ENCODE data around the gene WDR86. TPM values are rescaled to one million over a fixed set of nuclear protein-coding genes. Genes with fewer than 3 reads are reported as not detected.

The WDR86 gene
- total RNA-seq, 1 donor from 2014 or later = 0.41 TPM

DNA sequence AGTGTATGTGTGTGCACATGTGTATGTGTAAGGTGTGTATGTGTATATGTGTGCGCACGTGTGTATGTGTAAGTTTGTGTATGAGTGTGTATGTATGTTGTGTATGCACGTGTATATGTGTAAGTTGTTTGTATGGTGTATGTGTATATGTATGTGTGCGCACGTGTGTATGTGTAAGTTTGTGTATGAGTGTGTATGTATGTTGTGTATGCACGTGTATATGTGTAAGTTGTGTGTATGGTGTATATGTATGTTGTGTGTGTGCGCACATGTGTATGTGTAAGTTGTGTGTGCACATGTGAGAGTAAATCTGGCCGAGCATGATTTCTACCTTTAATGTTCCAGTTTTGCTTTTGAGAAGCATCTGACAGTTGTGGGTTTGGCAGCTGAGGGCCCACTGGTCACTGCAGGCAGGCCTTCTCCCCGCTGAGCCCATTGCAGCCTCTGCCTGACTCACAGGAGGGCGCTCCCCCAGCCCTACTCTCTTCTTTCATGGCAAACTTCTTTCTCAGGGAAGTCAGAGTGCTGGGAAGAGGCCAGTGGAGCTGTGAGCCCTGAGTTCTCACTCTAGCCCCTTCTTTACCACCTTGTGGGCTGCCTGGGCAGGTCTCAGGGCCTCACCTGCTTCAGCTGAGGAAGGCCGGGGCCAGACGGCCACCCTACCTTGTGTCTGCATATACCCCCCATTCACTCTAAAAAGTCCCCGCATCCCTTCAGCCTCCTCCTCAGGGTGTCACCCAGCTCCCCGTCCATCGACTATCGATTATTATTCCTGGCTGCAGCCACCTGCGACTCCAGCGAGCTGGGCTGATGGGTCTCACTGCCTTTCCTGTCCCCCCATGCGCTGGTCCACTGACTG is 11.2 kb downstream of the WDR86 start:
- intact Hi-C loops (cut with DNase I) = no loop called here
- DNase-seq (ENCODE audit: missing footprints) (no peak), ATAC-seq (no peak)

DNA sequence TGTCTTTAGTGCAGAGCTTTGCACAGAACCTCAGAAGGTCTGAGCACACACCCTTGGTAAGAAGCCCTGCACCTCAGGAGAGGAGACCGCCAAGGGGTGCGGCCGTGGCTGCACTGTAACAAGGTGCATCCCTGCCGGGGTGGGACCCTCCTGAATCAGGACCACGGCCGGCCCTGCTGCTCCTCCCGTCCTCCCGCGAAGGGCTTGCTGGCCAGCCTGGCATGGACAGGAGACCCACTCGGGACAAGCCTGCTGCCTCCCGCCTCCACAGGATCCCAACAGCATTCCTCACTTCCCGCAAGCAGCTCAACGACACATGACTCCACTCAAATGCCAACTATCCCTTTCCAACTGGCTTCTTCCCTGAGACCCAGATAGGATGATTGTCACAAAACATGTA is 12.8 kb downstream of the WDR86 start:
- intact Hi-C loops (cut with DNase I) = no loop called here
- ATAC-seq (no peak), DNase-seq (ENCODE audit: missing footprints) (no peak)

DNA sequence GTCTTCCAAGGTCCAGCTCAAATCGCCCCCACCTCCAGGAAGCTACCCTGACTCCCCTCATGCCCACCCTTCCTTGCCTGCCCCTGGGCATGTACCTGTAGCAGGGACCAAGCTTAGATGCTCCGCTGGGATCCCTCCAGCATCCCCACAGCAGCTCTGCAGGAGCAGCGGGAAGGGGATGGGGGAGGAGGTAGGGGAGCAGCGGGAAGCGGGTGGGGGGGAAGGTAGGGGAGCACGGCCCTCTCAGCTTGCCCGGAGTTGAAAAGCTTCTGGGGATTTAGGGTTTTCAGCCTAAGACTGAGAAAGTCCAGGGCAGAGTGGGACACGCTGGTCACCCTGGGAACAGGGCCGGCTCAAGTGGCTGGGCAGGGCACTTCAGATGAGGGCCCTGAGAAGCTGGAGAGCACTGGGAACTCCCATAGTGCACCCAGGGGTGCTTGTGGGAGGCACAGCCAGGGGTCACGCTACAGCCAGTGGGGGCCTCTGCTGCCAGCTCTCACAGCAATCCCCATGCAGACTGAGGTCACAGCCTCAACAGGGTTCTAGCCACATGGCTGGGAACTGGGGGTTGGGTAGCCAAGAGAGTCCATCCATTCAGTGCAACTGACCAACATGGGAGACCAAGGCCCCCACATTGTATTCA is 13.4 kb downstream of the WDR86 start:
- DNase-seq (ENCODE audit: missing footprints) (no peak), ATAC-seq (no peak)
- intact Hi-C loops (cut with DNase I) = no loop called here

DNA sequence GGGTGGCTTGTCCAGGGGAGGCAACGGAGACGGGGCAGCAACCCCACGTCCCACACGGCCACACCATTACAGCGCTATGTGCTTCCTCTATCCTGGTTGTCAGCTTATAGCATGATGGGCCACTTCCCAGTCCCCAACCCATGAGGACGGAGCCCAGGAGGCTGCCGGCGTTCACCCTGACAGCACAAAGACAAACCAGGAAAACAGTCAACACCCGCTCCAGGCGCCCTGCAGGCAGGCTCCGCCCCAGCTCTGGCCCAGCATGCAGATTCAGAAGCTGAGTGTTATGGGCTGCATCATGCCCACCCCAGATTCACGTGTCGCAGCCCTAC is 14.8 kb downstream of the WDR86 start:
- ATAC-seq (no peak), DNase-seq (ENCODE audit: missing footprints) (no peak)
- intact Hi-C loops (cut with DNase I) = no loop called here

DNA sequence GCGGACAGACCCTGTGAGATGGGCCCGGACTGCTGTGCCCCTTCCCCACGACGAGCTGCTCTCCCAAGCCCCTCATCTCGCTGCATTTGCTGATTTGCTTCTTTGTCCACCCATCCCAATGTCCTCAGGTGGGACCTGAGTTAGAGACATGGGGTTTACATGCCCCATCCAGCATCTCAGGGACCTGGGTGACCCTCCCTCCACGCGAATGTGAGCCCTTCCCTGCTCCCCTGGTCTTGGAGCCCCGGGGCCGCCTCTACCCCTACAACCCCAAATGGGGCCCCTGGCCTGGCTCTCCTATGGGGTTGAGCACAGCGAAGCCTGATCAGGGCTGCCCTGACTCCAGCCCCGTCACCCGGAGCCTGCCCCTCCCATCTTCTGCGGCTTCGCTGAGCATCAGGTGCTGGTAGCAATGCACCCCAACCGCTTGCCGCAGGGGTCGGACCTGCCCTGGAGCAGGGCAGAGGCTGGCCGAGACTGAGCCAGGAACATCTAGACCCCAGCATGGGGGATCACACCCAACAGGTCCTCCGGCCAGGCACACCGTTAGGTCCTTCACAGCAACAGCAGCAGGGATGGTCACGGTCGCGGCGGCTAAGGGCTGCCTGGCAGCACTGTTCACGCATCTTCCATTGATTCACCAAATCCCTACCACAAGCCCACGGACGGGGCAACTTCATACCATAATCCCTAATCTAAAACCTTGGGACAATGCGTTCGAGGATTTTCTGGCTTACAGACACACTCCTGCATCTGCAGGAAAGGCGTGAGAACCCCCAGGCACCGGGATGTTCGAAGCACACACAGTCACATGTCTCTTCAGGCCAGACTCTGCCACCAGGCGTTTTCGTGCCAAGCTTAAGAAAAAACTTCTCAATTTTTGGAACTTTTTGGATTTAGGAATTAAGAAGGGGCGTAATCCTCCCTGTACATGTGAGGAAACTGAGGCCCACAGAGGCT is 15.5 kb downstream of the WDR86 start:
- intact Hi-C loops (cut with DNase I) = no loop called here
- ATAC-seq (no peak), DNase-seq (ENCODE audit: missing footprints) (no peak)

DNA sequence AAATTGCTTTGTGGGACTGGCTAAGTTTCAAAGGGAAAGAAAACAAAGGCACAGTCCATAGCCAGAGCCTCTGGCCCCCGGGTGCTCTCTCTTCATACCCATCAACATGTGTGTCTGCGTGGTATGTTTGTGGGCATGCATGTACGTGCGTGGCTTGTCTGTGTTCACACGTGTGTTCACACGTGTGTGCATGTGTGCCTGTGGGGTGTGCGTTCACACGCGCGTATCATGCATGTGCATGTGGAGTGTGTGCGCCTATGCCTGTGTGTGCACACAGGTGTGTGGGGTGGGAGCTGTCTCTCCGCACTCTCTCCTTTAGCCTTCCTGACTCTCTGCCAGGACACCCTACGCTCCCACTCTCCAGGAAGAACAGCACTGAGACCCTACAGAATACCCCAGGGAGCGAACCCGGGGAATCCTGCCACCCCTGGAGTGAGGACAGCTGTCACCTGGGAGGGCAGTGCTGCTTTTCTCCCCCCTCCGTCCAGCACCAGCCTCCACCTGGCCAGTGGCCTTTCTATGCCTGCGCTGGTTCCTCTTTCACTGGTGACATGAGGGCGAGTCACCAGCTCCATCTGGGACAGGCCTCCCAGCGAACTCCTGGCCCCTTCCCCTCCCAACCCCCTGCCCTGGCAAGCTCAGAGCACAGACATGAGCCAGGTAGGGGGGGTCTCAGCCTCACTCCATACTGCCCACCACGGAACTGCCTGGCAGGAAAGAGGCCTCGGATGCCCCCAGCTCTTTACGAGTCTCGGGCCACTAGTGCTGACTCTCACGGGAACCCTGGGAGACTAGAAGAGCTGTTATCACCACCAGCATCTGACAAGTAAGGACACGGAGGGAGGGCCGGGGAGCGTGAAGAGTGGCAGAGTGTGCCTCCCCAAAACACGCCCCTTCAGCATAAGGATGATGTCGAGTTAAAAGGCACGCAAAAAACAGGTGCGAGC is 16.5 kb downstream of the WDR86 start:
- DNase-seq (ENCODE audit: missing footprints) = no peak

DNA sequence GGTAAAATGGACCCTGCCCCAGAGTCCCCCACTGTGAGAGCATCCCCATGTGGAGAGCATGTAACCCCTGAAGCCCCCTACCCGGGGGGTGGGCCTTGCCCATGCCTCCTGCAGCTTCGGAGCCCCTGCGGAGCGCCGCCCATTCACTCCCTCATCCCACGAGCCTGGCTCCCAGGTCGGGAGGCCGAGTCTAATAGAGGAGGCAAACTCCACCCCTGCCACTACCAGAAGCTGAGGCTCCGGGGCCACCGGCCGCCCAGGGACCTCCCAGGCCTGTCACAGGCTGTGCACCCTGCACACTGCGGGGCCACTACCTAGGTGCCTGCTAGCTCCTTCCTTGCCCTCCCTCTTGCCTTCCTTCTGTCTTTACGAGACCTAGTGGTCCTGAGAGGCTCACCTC is 17.4 kb downstream of the WDR86 start:
- ATAC-seq (no peak), DNase-seq (ENCODE audit: missing footprints) (no peak)
- intact Hi-C loops (cut with DNase I) = no loop called here

More for the DNA sequence above, 16.5 kb downstream of the WDR86 start:
- no peak for ATAC-seq
- intact Hi-C loops (cut with DNase I) = no loop called here

DNA sequence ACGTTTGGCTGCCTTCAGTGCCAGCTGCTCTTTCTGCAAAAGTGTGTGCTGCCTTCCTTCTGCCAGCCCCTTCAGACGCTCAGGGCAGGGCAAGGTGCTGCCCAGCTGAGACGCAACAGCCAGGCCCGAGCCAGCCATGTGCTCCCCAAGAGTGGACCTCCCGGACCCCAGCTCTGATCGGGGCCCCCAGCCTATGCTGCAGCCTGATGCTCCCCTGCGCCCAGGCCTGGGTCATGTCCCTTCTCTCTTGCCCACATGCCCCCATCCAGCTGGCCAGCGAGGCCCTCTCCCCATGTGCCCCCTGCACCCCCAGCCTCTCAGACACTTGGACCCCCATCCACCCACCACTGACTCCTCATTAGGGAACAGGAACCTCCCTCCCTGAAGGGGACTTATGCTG is 17.8 kb downstream of the WDR86 start:
- DNase-seq (ENCODE audit: missing footprints) = peak; percentile 64
- intact Hi-C loops (cut with DNase I) = no loop called here
- no peak for ATAC-seq

DNA sequence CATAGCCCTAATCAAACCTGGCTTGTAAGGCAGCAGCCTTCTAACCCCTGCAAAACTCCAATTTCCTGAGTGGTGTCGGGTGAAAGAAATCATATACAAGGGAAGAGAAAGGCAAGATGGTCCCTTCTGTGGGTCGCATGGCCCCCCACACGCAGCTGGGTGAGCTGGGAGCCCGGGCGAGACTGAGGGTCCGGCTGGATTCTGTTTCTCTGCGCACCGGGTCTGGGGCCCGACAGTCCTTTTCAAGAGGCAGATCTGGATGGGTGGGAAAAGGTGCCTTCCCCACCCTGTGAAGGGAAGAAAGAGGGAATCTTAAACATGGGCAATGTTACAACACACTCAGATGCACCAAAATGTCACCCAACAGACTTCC is 18.5 kb downstream of the WDR86 start:
- no peak for DNase-seq (ENCODE audit: missing footprints)
- intact Hi-C loops (cut with DNase I) = no loop called here

DNA sequence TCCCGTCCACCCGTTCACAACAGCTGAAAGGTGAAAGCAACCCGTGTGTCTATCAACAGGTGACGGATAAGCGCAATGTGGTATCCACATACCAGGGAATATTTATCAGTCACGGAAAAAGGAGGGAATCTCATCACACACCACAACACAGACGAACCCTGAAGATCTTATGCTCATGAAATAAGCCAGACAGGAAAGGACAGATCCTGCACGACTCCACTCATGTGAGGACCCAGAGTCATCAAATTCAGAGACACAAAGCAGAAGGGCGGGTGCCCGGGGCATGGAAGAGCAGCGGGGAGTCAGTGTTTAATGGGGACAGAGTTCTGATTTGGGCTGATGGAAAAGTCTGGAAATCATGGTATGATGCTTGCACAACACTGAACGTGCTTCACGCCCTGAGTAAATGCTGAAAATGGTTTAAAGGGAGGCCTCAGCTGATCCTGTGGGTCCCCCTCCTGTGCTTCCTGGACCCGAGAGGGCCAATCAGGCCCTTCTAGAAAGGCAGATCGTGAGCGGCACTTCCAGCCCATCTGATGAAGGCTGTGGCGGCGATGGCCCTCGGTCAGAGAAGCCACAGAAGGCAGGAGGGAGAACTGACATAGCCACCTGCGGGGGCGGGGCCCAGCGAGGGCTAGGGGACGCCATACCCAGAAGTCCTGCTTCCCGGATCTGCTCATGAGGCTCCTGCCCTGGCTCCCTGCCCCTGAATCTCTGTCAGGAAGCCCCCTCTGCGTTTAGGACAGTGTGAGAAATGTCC is 19.1 kb downstream of the WDR86 start:
- intact Hi-C loops (cut with DNase I) = no loop called here
- no peak for DNase-seq (ENCODE audit: missing footprints)

More for the DNA sequence above, 18.5 kb downstream of the WDR86 start:
- ATAC-seq = no peak

DNA sequence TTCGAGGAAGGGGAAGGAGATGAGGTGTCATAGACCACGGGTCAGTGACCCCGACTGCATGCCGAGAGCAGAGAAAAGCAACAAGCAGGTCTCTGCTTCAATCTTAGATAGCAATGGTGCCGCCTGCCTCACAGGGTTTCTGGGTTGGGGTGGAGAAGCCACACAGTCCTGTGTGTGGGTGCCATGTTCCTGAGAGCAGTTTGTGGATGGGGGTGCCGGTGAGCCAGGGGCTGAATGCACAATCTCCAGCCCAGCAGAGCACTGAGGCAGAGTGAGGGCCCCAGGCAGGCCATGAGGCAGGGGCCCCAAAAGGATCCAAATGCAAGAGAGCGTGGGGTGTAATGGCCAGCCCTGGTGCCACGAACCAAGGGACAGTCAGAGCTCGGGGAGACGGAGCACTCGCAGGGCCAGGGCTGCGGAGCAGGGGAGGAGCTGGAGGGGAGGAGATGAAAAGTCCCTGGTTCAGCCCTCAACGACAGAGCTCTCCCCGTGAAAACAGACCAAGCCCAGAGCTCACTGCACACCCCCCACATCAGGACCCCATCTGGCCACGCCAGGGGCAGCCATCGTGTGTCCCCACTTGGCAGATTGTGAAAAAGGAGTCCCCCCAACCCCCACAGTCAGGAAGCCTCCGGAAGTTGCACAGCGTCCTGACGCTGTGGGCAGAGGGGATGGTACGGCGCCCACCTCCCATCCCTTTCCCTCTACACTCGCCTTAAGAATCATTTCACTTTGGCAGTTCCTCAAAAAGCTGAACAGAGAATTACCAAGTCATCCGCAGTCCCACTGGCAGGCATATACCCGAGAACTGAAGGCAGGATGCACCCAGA is 19.9 kb downstream of the WDR86 start:
- no peak for ATAC-seq
- no peak for DNase-seq (ENCODE audit: missing footprints)
- intact Hi-C loops (cut with DNase I) = no loop called here

More for the DNA sequence above, 19.1 kb downstream of the WDR86 start:
- no peak for ATAC-seq

DNA sequence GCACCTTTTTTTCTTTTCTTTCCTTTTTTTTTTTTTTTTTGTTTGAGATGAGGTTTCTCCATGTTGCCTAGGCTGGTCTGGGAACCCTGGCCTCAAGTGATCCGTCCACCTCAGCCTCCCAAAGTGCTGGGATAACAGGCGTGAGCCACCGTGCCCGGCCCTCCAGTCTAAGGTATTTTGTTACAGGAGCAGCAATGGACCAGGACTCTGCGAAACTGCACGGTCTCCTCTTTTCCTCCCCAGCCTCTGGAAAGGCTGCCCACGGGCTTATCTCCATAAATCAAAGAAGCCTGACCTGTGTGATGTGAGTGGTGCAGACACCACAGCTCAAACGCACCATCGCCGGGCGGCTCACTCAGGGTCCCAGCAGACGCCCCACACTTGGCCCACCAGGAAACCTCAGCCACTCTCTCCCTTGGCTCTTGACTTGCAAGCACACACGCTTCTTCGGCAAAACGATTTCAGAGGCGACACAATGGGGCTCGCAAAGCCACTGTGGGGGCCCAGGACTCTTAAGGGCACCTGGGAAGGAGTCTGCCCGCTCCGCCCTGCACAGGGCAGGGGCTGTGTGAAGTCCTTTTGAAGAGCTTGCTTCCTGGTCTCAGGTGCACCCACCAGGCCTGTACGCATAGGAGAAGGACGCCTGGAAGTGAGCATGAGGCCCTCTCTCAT is 20.6 kb downstream of the WDR86 start:
- intact Hi-C loops (cut with DNase I) = no loop called here
- ATAC-seq (no peak), DNase-seq (ENCODE audit: missing footprints) (no peak)

DNA sequence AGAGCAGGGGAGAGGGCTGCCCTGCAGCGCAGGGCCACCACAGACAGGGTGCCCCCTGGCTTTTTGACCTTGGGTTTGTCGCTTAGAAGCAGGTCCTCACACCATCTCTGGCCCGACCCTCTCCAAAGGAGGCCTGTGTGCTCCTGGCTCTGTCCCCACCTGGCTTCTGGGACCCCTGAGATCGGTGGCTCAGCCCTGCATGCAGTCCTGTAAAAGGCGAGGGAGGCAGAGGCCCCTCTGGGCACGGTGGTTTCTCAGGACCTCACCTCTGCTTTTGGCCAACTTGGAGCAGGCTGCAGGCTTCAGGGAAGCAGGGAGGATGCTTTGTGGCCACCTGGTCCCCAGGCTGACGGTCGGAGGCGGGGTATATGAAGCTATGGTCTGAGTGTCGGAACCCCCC is 21.4 kb downstream of the WDR86 start:
- ATAC-seq (no peak), DNase-seq (ENCODE audit: missing footprints) (no peak)
- intact Hi-C loops (cut with DNase I) = no loop called here

DNA sequence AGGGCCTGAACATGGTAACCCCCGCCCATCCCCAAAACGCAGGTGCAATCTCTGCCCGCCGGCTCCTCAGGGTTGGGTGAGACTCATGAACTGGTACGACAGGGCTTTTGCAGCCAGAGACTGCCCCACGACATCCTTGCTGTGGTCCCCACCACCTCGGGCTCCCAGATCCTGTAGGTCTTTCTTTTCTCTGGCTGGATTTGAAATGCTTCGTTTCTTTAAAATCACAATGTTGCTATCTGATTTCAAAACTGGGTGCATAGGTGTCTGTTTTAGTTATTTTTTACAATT is 21.9 kb downstream of the WDR86 start:
- ATAC-seq = no peak
- intact Hi-C loops (cut with DNase I) = no loop called here
- no peak for DNase-seq (ENCODE audit: missing footprints)

DNA sequence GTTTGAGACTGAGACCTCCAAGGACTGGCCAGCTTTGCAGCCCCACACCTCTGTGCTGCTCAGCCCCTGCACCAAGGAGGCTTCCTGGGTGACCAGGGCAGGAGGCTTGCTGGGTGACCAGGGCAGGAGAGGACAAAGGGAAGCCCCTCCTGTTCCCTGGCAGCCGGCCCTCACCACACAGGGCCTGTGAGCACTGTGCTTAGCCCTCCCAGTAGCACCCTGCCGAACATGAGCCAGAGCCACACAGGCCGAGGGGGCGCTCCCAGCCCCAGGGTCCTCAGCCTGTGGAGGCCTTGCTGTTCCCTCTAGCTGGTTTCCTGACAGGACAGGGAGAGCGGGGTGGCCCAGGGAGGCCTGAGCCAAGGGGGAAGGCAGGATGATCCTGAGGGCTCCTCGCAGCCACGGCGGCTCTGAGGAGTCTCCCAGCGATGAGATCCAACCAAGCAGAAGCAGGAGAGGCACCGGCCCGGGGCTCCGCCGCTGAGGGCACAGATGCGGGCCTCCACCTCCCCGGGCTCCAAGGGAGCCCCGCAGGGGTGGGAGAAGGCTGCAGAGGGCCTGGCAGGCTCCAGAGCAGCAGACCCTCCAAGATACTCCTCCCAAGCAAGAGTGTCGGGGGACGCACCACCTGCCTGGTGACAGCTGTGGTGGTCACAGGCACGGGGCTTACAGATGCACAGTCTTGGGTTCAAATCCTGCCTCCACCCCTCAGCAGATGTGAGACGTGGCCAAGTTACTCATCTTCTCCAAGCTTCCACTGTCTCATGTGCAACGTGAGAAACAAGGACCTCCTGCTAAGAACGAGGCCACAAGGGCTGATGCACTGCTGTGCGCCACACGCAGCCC is 22.5 kb downstream of the WDR86 start:
- DNase-seq (ENCODE audit: missing footprints) (no peak), ATAC-seq (no peak)
- intact Hi-C loops (cut with DNase I) = no loop called here

Measured in Right ventricle myocardium inferior (tissue), 1 donor.